HL-60 (cell line): ENCODE results near the gene GPR89A.

ENCODE experiments used
- DNase-seq, 2 experiments: peaks; one replicate each; pipeline ENCODE4 v3.0.0-alpha.2; 2010 to 2020; ENCODE audit warnings: low read depth in 1 of 2, low spot score in 1 of 2
- H3K27ac ChIP-seq: fragments of 250-450 bp; sonication (Bioruptor Pico); replicated peaks from 2 replicates; pipeline ENCODE4 v1.5.1; 2020; ENCODE audit warnings: mild to moderate bottlenecking, moderate library complexity
- H3K27me3 ChIP-seq: fragments of 250-450 bp; sonication (Bioruptor Pico); 2 replicates; pipeline ENCODE4 v1.5.1; 2021; ENCODE audit warnings: mild to moderate bottlenecking, moderate library complexity; ENCODE audit not compliant: insufficient read depth, poor library complexity, severe bottlenecking
- H3K4me3 ChIP-seq: replicated peaks from 2 replicates; pipeline ENCODE4 v1.5.1; 2011; ENCODE audit warnings: mild to moderate bottlenecking, control low read depth, low read length; ENCODE audit not compliant: insufficient read depth
- GABPA ChIP-seq: IDR thresholded peaks from 2 replicates; pipeline ENCODE4 v1.6.1; 2012; ENCODE audit warnings: low read depth
- POLR2AphosphoS5 ChIP-seq: IDR thresholded peaks from 2 replicates; pipeline ENCODE4 v1.6.1; 2012; ENCODE audit warnings: low read depth
- SPI1 ChIP-seq: IDR thresholded peaks from 2 replicates; pipeline ENCODE4 v1.6.1; 2012; ENCODE audit warnings: low read depth, mild to moderate bottlenecking, borderline replicate concordance
- TF ChIP-seq, protein P1 (sequence below): IDR thresholded peaks from 2 replicates; pipeline ENCODE4 v1.6.1; 2012; ENCODE audit warnings: low read depth; ENCODE audit not compliant: insufficient replicate concordance
- TF ChIP-seq, protein P2 (sequence below): IDR thresholded peaks from one replicate; pipeline ENCODE4 v1.5.1; 2011; ENCODE audit warnings: low read length, control low read depth, inconsistent platforms; ENCODE audit not compliant: insufficient read depth

GPR89A gene

DNA sequence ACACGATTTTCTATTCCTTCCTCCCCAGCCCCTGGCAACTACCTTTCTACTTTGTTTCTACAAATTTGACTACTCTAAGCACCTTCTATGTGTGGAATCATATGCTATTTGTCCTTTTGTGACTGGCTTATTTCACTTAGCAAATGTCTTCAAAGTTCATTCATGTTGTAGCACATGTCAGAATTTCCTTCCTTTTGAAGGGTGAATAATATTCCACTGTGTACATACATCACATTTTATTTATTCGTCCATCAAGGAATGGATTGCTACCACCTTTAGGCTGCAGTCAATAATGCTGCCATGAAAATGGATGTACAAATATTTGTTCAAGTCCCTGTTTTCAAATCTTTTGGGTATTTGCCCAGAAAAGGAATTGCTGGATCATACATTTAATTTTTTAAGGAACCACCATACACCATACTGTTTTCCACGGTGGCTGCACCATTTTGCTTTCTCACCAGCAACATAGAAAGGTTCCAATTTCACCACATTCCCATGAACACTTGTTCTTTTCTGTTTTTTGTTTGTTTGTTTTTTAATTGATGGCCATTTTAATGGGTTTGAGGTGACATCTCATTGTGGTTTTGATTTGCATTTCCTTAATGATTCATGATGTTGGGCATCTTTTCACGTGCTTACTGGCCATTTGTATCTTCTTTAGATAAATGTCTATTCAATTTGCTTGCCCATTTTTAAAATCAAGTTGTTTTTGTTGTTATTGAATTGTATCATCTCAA lies 102.7 kb downstream of the GPR89A start:
- Histone ChIP-seq H3K27me3 (no peaks in the 10 kb centered on the region), H3K27ac (no peak overlapping the region), H3K4me3 (no peak overlapping the region)
- no peak for DNase-seq
- TF ChIP-seq GABPA (no peak), POLR2AphosphoS5 (no peak), SPI1 (no peak)
- TF ChIP-seq, protein P1, sequence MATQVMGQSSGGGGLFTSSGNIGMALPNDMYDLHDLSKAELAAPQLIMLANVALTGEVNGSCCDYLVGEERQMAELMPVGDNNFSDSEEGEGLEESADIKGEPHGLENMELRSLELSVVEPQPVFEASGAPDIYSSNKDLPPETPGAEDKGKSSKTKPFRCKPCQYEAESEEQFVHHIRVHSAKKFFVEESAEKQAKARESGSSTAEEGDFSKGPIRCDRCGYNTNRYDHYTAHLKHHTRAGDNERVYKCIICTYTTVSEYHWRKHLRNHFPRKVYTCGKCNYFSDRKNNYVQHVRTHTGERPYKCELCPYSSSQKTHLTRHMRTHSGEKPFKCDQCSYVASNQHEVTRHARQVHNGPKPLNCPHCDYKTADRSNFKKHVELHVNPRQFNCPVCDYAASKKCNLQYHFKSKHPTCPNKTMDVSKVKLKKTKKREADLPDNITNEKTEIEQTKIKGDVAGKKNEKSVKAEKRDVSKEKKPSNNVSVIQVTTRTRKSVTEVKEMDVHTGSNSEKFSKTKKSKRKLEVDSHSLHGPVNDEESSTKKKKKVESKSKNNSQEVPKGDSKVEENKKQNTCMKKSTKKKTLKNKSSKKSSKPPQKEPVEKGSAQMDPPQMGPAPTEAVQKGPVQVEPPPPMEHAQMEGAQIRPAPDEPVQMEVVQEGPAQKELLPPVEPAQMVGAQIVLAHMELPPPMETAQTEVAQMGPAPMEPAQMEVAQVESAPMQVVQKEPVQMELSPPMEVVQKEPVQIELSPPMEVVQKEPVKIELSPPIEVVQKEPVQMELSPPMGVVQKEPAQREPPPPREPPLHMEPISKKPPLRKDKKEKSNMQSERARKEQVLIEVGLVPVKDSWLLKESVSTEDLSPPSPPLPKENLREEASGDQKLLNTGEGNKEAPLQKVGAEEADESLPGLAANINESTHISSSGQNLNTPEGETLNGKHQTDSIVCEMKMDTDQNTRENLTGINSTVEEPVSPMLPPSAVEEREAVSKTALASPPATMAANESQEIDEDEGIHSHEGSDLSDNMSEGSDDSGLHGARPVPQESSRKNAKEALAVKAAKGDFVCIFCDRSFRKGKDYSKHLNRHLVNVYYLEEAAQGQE = no peak

DNA sequence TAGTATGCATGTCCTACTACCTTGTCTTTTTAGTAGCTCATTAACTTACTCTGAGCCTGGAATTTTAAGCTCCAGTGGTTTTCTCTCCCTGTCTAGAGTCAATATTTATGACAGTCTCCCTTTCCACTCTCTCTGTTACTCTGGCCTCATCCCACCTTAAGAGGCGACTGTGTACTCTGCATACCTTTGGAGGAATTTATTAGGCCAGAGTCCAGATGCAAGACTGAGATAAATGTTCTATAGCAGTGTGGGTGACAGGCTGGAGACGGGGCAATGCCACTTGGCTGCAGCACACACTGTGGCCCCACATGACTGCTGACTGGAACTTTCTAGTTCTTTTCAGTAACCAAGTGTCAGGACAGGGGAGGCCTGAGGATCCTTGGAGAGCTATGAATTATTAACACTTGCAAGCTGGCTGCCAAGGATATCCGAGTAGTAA lies 103.4 kb downstream of the GPR89A start:
- TF ChIP-seq, protein P1 = no peak
- TF ChIP-seq, protein P2, sequence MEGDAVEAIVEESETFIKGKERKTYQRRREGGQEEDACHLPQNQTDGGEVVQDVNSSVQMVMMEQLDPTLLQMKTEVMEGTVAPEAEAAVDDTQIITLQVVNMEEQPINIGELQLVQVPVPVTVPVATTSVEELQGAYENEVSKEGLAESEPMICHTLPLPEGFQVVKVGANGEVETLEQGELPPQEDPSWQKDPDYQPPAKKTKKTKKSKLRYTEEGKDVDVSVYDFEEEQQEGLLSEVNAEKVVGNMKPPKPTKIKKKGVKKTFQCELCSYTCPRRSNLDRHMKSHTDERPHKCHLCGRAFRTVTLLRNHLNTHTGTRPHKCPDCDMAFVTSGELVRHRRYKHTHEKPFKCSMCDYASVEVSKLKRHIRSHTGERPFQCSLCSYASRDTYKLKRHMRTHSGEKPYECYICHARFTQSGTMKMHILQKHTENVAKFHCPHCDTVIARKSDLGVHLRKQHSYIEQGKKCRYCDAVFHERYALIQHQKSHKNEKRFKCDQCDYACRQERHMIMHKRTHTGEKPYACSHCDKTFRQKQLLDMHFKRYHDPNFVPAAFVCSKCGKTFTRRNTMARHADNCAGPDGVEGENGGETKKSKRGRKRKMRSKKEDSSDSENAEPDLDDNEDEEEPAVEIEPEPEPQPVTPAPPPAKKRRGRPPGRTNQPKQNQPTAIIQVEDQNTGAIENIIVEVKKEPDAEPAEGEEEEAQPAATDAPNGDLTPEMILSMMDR = no peak
- TF ChIP-seq GABPA = no peak
- no peak for TF ChIP-seq POLR2AphosphoS5
- TF ChIP-seq SPI1 = no peak
- Histone ChIP-seq H3K4me3 (no peak overlapping the region), H3K27me3 (no peaks in the 10 kb centered on the region), H3K27ac (no peak overlapping the region)
- no peak for DNase-seq

DNA sequence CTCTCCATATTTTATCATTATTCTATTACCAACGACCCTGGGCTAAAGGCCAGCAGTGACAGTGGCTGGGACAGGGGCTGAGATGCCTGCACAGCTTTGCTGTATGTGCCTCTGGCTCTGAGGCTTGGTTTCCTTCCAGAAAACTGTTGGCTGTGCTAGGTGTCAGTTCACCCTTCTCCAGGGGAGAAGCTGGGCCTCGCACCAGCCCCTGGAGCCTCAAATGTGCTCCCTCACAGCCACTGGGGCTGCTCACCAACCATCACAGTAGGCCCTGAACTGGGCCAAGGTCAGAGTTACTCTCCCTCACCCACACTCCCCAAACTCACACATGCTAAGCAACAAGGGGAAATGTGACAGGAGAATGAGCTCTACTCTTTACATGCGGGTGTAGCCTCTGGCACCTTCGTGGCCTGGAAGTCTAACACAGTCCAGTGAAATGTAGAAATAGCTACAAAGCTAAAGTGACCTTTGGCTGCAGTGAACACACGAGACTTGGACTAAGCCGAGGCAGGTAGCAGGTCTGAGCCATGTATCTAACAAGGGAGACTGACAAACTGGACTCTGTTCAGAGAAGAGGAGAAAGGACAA lies 106.8 kb downstream of the GPR89A start:
- TF ChIP-seq SPI1 (no peak), POLR2AphosphoS5 (no peak), GABPA (no peak)
- TF ChIP-seq, protein P2 = no peak
- TF ChIP-seq, protein P1 = no peak
- no peak overlapping the region for H3K27ac ChIP-seq
- DNase-seq = no peak
- no peak overlapping the region for H3K4me3 ChIP-seq
- no peaks in the 10 kb centered on the region for H3K27me3 ChIP-seq
